ENCODE measurements around the gene ERBIN. TPM values are rescaled to one million over a fixed set of nuclear protein-coding genes. Genes with fewer than 3 reads are reported as not detected.

Gene ERBIN
- total and polyA plus RNA-seq, 2 of the 13 experiments (the other 11 are each of a cell fraction or from before 2014, with no cell fraction given), result 14.4 to 41.7 TPM

GRCh38 chr5:65925044-65925600 is 1.3 kb upstream of the ERBIN start (continued):
- no peak for TF ChIP-seq USF2 (IDR thresholded peaks at IDR 0.05; ENCODE audit: low read depth, low read length)
- no peak for TF ChIP-seq USF2 (CRISPR knock-in tag; IDR thresholded peaks at IDR 0.05; ENCODE audit: borderline replicate concordance)
- TF ChIP-seq POGZ (CRISPR knock-in tag; IDR thresholded peaks at IDR 0.05), result peak; percentile 55; the same call in 1 of the 2 replicates
- TF ChIP-seq ZNF615 (CRISPR knock-in tag; IDR thresholded peaks at IDR 0.05; ENCODE audit: borderline replicate concordance), result 0 out of 2 replicates have a peak, but pooled peaks have one; percentile 27
- TF ChIP-seq ZNF550 (CRISPR knock-in tag; IDR thresholded peaks at IDR 0.05; ENCODE audit: borderline replicate concordance), result no peak
- no peak; the same call in 1 of the 2 replicates for TF ChIP-seq ZNF780A (CRISPR knock-in tag; IDR thresholded peaks at IDR 0.05)
- TF ChIP-seq NFE2L2 (IDR thresholded peaks at IDR 0.05; ENCODE audit: low read length), result no peak
- TF ChIP-seq FOXO4 (CRISPR knock-in tag; conservative IDR thresholded peaks at IDR 0.05), result no peak
- TF ChIP-seq ATF2 (CRISPR knock-in tag; IDR thresholded peaks at IDR 0.05), result no peak
- no peak for TF ChIP-seq WIZ (CRISPR knock-in tag; IDR thresholded peaks at IDR 0.05)
- TF ChIP-seq IRX3 (CRISPR knock-in tag; IDR thresholded peaks at IDR 0.05; ENCODE audit: borderline replicate concordance, low read depth), result 0 out of 2 replicates have a peak, but pooled peaks have one; percentile 60
- TF ChIP-seq ZMAT3 (CRISPR knock-in tag; conservative IDR thresholded peaks at IDR 0.05), result peak; percentile 34; the same call in 1 of the 2 replicates
- TF ChIP-seq SRSF1 (optimal IDR thresholded peaks at IDR 0.05; ENCODE audit: low read depth, low read length), result no peak
- peak; percentile 52; the same call in 1 of the 2 replicates for TF ChIP-seq ZBTB34 (CRISPR knock-in tag; IDR thresholded peaks at IDR 0.05)
- TF ChIP-seq EED (CRISPR knock-in tag; IDR thresholded peaks at IDR 0.05), result peak; percentile 48; the same call in 1 of the 2 replicates
- no peak for TF ChIP-seq ZNF24 (IDR thresholded peaks at IDR 0.05)
- TF ChIP-seq AGO2 (optimal IDR thresholded peaks at IDR 0.05; ENCODE audit: low read depth, low read length), result no peak
- TF ChIP-seq ZNF251 (CRISPR knock-in tag; IDR thresholded peaks at IDR 0.05), result no peak
- TF ChIP-seq REPIN1 (CRISPR knock-in tag; IDR thresholded peaks at IDR 0.05; ENCODE audit: borderline replicate concordance, low read depth), result peak; percentile 64
- no peak for TF ChIP-seq IKZF5 (CRISPR knock-in tag; IDR thresholded peaks at IDR 0.05)
- TF ChIP-seq ZNF282 (IDR thresholded peaks at IDR 0.05; ENCODE audit: partially characterized antibody), result no peak
- TF ChIP-seq MTA3 (CRISPR knock-in tag; IDR thresholded peaks at IDR 0.05), result no peak

Data from HepG2 (cell line).